ENCODE data around the gene COTL1.

Gene COTL1

GRCh38 chr16:84538222-84538840 lies 79.5 kb downstream of the COTL1 start:
- ATAC-seq: no peak
- TF ChIP-seq GLIS3 (CRISPR knock-in tag; IDR thresholded peaks at IDR 0.05) (no peak), TSHZ2 (CRISPR knock-in tag; IDR thresholded peaks at IDR 0.05) (no peak)

GRCh38 chr16:84537491-84538151 lies 80.3 kb downstream of the COTL1 start:
- no peak for TF ChIP-seq BACH2 (CRISPR knock-in tag; IDR thresholded peaks at IDR 0.05; ENCODE audit: borderline replicate concordance)
- no peak for TF ChIP-seq POU6F1 (CRISPR knock-in tag; IDR thresholded peaks at IDR 0.05; ENCODE audit: borderline replicate concordance, low read depth)
- no peak for TF ChIP-seq PATZ1 (CRISPR knock-in tag; IDR thresholded peaks at IDR 0.05; ENCODE audit: borderline replicate concordance)
- no peak for TF ChIP-seq RARB (CRISPR knock-in tag; IDR thresholded peaks at IDR 0.05)
- no peak for TF ChIP-seq ZFP3 (CRISPR knock-in tag; IDR thresholded peaks at IDR 0.05)
- no peak for TF ChIP-seq ZNF565 (CRISPR knock-in tag; conservative IDR thresholded peaks at IDR 0.05; ENCODE audit: low read depth)
- TF ChIP-seq ESRRG (CRISPR knock-in tag; IDR thresholded peaks at IDR 0.05): no peak
- no peak for TF ChIP-seq ZFP30 (CRISPR knock-in tag; IDR thresholded peaks at IDR 0.05)
- no peak for TF ChIP-seq ISL1 (CRISPR knock-in tag; IDR thresholded peaks at IDR 0.05)
- TF ChIP-seq OSR1 (CRISPR knock-in tag; IDR thresholded peaks at IDR 0.05): no peak
- TF ChIP-seq ZNF8 (CRISPR knock-in tag; IDR thresholded peaks at IDR 0.05): no peak
- no peak for TF ChIP-seq SNAI2 (CRISPR knock-in tag; IDR thresholded peaks at IDR 0.05)
- TF ChIP-seq PPARA (CRISPR knock-in tag; IDR thresholded peaks at IDR 0.05; ENCODE audit: borderline replicate concordance): no peak
- TF ChIP-seq CSRNP3 (CRISPR knock-in tag; IDR thresholded peaks at IDR 0.05): no peak
- TF ChIP-seq ZNF70 (CRISPR knock-in tag; IDR thresholded peaks at IDR 0.05): no peak
- TF ChIP-seq ZC3H10 (CRISPR knock-in tag; IDR thresholded peaks at IDR 0.05): no peak
- no peak for TF ChIP-seq CREB5 (CRISPR knock-in tag; IDR thresholded peaks at IDR 0.05; ENCODE audit: low read depth)
- no peak for ATAC-seq

- TF ChIP-seq CSRNP3 (CRISPR knock-in tag; IDR thresholded peaks at IDR 0.05) (no peak), PATZ1 (CRISPR knock-in tag; IDR thresholded peaks at IDR 0.05; ENCODE audit: borderline replicate concordance) (no peak), CSDC2 (CRISPR knock-in tag; IDR thresholded peaks at IDR 0.05) (no peak), POU6F1 (CRISPR knock-in tag; IDR thresholded peaks at IDR 0.05; ENCODE audit: borderline replicate concordance, low read depth) (no peak), ZNF70 (CRISPR knock-in tag; IDR thresholded peaks at IDR 0.05) (no peak), CREB5 (CRISPR knock-in tag; IDR thresholded peaks at IDR 0.05; ENCODE audit: low read depth) (no peak), ESRRG (CRISPR knock-in tag; IDR thresholded peaks at IDR 0.05) (no peak), GLIS3 (CRISPR knock-in tag; IDR thresholded peaks at IDR 0.05) (no peak)
- ATAC-seq: no peak
Observed at GRCh38 chr16:84535851-84536250, 82.0 kb downstream of the COTL1 start.

Measured in SK-N-SH treated with all-trans-retinoic acid at 6 μM for 48 hours (cell line).